HepG2 (cell line): ENCODE results near the gene SPAG8. TPM values are rescaled to one million over a fixed set of nuclear protein-coding genes. Genes with fewer than 3 reads are reported as not detected.

ENCODE experiments used
- AGO1 ChIP-seq: fragments of 200-400 bp; formaldehyde crosslinking; IDR thresholded peaks from 2 replicates; pipeline ENCODE4 v1.6.1; 2017; ENCODE audit warnings: mild to moderate bottlenecking, low read depth, low read length, moderate library complexity; ENCODE audit not compliant: poor library complexity, severe bottlenecking
- FOXP4 ChIP-seq: sonication (generic); formaldehyde crosslinking; IDR thresholded peaks from 2 replicates; pipeline ENCODE4 v1.4.0; 2020; ENCODE audit warnings: missing genetic modification reagents
- HBP1 ChIP-seq: IDR thresholded peaks from 2 replicates; pipeline ENCODE4 v1.6.1; 2016; ENCODE audit warnings: low read depth, control low read depth
- KMT2B ChIP-seq: IDR thresholded peaks from 2 replicates; pipeline ENCODE4 v1.6.1; 2016; ENCODE audit warnings: missing genetic modification reagents, missing compliant biosample characterization
- MEF2D ChIP-seq: sonication (generic); formaldehyde crosslinking; IDR thresholded peaks from 2 replicates; pipeline ENCODE4 v1.5.1; 2020; ENCODE audit warnings: mild to moderate bottlenecking, missing genetic modification reagents
- NFRKB ChIP-seq: fragments of 450-650 bp; IDR thresholded peaks from 2 replicates; pipeline ENCODE4 v1.6.1; 2017
- ONECUT2 ChIP-seq: sonication (generic); formaldehyde crosslinking; IDR thresholded peaks from 2 replicates; pipeline ENCODE4 v1.4.0; 2020; ENCODE audit warnings: missing genetic modification reagents
- PBX3 ChIP-seq: sonication (generic); formaldehyde crosslinking; IDR thresholded peaks from 2 replicates; pipeline ENCODE4 v1.8.1; 2023; ENCODE audit warnings: missing genetic modification reagents, inconsistent platforms, borderline replicate concordance
- TFE3 ChIP-seq: IDR thresholded peaks from 2 replicates; pipeline ENCODE4 v1.6.1; 2016
- ZBTB10 ChIP-seq: sonication (generic); formaldehyde crosslinking; IDR thresholded peaks from 2 replicates; pipeline ENCODE4 v1.4.0; 2020; ENCODE audit warnings: missing genetic modification reagents, borderline replicate concordance
- ZBTB25 ChIP-seq: IDR thresholded peaks from 2 replicates; pipeline ENCODE4 v1.6.1; 2018; ENCODE audit warnings: missing genetic modification reagents
- ZIK1 ChIP-seq: sonication (generic); formaldehyde crosslinking; IDR thresholded peaks from 2 replicates; pipeline ENCODE4 v1.5.0; 2020; ENCODE audit warnings: mild to moderate bottlenecking, low read depth, missing genetic modification reagents, borderline replicate concordance
- ZMYM3 ChIP-seq: sonication (generic); formaldehyde crosslinking; IDR thresholded peaks from 2 replicates; pipeline ENCODE4 v1.5.1; 2020; ENCODE audit warnings: mild to moderate bottlenecking, missing genetic modification reagents
- ZNF207 ChIP-seq: fragments of 450-650 bp; IDR thresholded peaks from 2 replicates; pipeline ENCODE4 v1.6.1; 2016; ENCODE audit warnings: antibody characterized with exemption, borderline replicate concordance
- ZNF280B ChIP-seq: sonication (generic); formaldehyde crosslinking; IDR thresholded peaks from 2 replicates; pipeline ENCODE4 v1.5.0; 2020; ENCODE audit warnings: missing genetic modification reagents, mild to moderate bottlenecking, borderline replicate concordance
- ZSCAN9 ChIP-seq: IDR thresholded peaks from 2 replicates; pipeline ENCODE4 v1.6.1; 2016; ENCODE audit warnings: borderline replicate concordance
- polyA plus RNA-seq, 8 experiments: library from polyadenylated mRNA; depleted of rRNA in 3 of 8; stranded (reverse) in 7 of 8; unstranded in 1 of 8; fragments of >200 nt; fragmentation: Illumina TruSeq in 4 of 8; extraction: Trizol in 4 of 8; gene quantifications; 2 replicates each; pipeline versions ENCODE4 v1.2.1 to v1.2.3, GENCODE V29; 2011 to 2016; ENCODE audit warnings: low read depth in 4 of 8, missing spikeins in 1 of 8, mixed read lengths in 1 of 8; ENCODE audit not compliant: insufficient read depth in 1 of 8
- total RNA-seq, 5 experiments: library from RNA; depleted of rRNA; stranded (reverse); fragments of >200 nt; fragmentation: Illumina TruSeq; extraction: Trizol; gene quantifications; 2 replicates each; pipeline ENCODE4 v1.2.3, GENCODE V29; 2016; ENCODE audit warnings: low read depth in 1 of 5

SPAG8 gene
- total and polyA plus RNA-seq, 2 of the 13 experiments (the other 11 are each of a cell fraction or from before 2014, with no cell fraction given): 0.18 to 0.27 TPM

GRCh38 chr9:35814106-35814840 lies 2.2 kb upstream of the SPAG8 start (continued):
- TF ChIP-seq ZNF280B (CRISPR knock-in tag) (no peak; the same call in 1 of the 2 replicates), ZNF207 (no peak), ONECUT2 (CRISPR knock-in tag) (no peak), PBX3 (CRISPR knock-in tag) (no peak), MEF2D (CRISPR knock-in tag) (peak; percentile 73; the same call in 1 of the 2 replicates), TFE3 (CRISPR knock-in tag) (peak; percentile 86), ZSCAN9 (peak; percentile 36; the same call in 1 of the 2 replicates), ZMYM3 (CRISPR knock-in tag) (no peak), HBP1 (CRISPR knock-in tag) (no peak; the same call in 1 of the 2 replicates), ZIK1 (no peak), NFRKB (no peak), FOXP4 (peak; percentile 56; the same call in 1 of the 2 replicates), KMT2B (peak; percentile 62), AGO1 (no peak), ZBTB25 (CRISPR knock-in tag) (peak; percentile 67; the same call in 1 of the 2 replicates), ZBTB10 (peak; percentile 21; the same call in 1 of the 2 replicates)
